Caco-2 (cell line): Measurements from ENCODE around the gene CLEC16A. TPM values are rescaled to one million over a fixed set of nuclear protein-coding genes. Genes with fewer than 3 reads are reported as not detected.

Experiments
- BruUV-seq: library from RNA; stranded (reverse); fragments of 400-500 nt; replicated peaks from 2 replicates; lab custom pipeline; 2021; lab: Mats Ljungman, UMichigan
- CTCF ChIA-PET: fragments of 300-600 bp; sonication (Branson Sonifier 250); formaldehyde crosslinking; loops from one replicate; lab custom pipeline; 2022; ENCODE audit warnings: antibody characterized with exemption; lab: Charles Lee
- POLR2A ChIA-PET: fragments of 300-600 bp; sonication (Branson Sonifier 250); formaldehyde crosslinking; loops from one replicate; lab custom pipeline; 2022; ENCODE audit warnings: antibody characterized with exemption; lab: Charles Lee
- DNase-seq, 2 experiments: peaks; one replicate each; pipeline versions ENCODE4 v3.0.0 to v3.0.0-alpha.2; 2020 to 2022
- H3K27me3 ChIP-seq: replicated peaks from 2 replicates; pipeline ENCODE4 v1.6.0; 2011; ENCODE audit warnings: low read length; ENCODE audit not compliant: control insufficient read depth, insufficient read depth
- H3K36me3 ChIP-seq: 2 replicates; pipeline ENCODE4 v1.5.1; 2011; ENCODE audit warnings: low read length; ENCODE audit not compliant: control insufficient read depth, insufficient read depth
- H3K4me1 ChIP-seq: fragments of 250-450 bp; sonication (Bioruptor Pico); 2 replicates; pipeline ENCODE4 v1.5.1; 2020; ENCODE audit warnings: mild to moderate bottlenecking
- H3K4me3 ChIP-seq: 2 replicates; pipeline ENCODE4 v1.5.1; 2011; ENCODE audit warnings: low read depth, mild to moderate bottlenecking, control low read depth, low read length
- H3K9me3 ChIP-seq: fragments of 250-450 bp; sonication (Bioruptor Pico); 2 replicates; pipeline ENCODE4 v1.5.1; 2020; ENCODE audit warnings: mild to moderate bottlenecking, moderate library complexity
- H3K27ac Mint-ChIP-seq: one replicate; pipeline ENCODE4 v1.8.0; 2022; ENCODE audit warnings: mixed read lengths; ENCODE audit not compliant: unreplicated experiment
- H3K27me3 Mint-ChIP-seq: one replicate; pipeline ENCODE4 v1.8.0; 2022; ENCODE audit warnings: mixed read lengths; ENCODE audit not compliant: insufficient read depth, unreplicated experiment
- H3K36me3 Mint-ChIP-seq: one replicate; pipeline ENCODE4 v1.8.0; 2022; ENCODE audit warnings: mild to moderate bottlenecking, mixed read lengths; ENCODE audit not compliant: insufficient read depth, unreplicated experiment
- H3K4me1 Mint-ChIP-seq: one replicate; pipeline ENCODE4 v1.8.0; 2022; ENCODE audit warnings: low read depth, mixed read lengths; ENCODE audit not compliant: unreplicated experiment
- H3K4me3 Mint-ChIP-seq: one replicate; pipeline ENCODE4 v1.8.0; 2022; ENCODE audit warnings: mild to moderate bottlenecking, moderate library complexity, mixed read lengths; ENCODE audit not compliant: unreplicated experiment
- H3K9me3 Mint-ChIP-seq: one replicate; pipeline ENCODE4 v1.8.0; 2022; ENCODE audit warnings: mixed read lengths; ENCODE audit not compliant: unreplicated experiment
- intact Hi-C: fragments of 100-400 bp; cut with micrococcal nuclease; formaldehyde crosslinking; loops from one replicate; pipeline ENCODE4 v1.10.0; 2022; ENCODE audit not compliant: unreplicated experiment
- total RNA-seq: library from RNA; stranded (reverse); gene quantifications from 2 replicates; pipeline ENCODE4 v1.2.3, GENCODE V29; 2022
- TF ChIP-seq, protein P1 (sequence below), 2 experiments: fragments of 200-600 bp in 1 of 2; IDR thresholded peaks; 1 replicate in 1 of 2; 2 replicates in 1 of 2; pipeline versions ENCODE4 v1.5.1 to v1.8.0; 2011 to 2022; ENCODE audit warnings: antibody characterized with exemption in 1 of 2, control low read depth in 1 of 2, inconsistent platforms in 1 of 2, low read depth in 1 of 2, low read length in 1 of 2, mild to moderate bottlenecking in 1 of 2, moderate library complexity in 1 of 2; ENCODE audit not compliant: insufficient read depth in 1 of 2, severe bottlenecking in 1 of 2, unreplicated experiment in 1 of 2

Gene CLEC16A
- total RNA-seq, 1 experiment from 2014 or later, result 27.0 TPM

DNA sequence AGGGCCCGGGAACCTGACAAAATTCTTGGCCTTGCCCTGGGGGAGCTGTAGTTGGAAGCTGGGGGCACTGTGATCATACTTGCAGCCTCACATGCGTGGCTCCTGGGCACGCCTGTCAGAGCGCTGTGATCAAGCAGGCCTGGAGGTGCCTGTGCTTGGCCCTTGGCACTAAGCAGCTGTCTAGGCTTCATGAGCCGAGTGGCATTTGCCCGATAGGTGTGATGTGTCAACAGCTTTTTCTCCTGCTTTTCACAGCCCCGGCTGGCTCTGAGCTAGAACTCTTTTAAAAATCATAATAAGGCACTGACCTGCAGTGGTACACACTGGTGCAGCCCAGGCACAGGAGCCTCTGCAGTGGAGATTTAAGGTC lies 197.9 kb downstream of the CLEC16A start:
- H3K4me3 ChIP-seq, result no peak overlapping the region
- no peak for DNase-seq
- peaks cover 4% of the 10 kb centered on the region for H3K36me3 Mint-ChIP-seq
- TF ChIP-seq, protein P1, sequence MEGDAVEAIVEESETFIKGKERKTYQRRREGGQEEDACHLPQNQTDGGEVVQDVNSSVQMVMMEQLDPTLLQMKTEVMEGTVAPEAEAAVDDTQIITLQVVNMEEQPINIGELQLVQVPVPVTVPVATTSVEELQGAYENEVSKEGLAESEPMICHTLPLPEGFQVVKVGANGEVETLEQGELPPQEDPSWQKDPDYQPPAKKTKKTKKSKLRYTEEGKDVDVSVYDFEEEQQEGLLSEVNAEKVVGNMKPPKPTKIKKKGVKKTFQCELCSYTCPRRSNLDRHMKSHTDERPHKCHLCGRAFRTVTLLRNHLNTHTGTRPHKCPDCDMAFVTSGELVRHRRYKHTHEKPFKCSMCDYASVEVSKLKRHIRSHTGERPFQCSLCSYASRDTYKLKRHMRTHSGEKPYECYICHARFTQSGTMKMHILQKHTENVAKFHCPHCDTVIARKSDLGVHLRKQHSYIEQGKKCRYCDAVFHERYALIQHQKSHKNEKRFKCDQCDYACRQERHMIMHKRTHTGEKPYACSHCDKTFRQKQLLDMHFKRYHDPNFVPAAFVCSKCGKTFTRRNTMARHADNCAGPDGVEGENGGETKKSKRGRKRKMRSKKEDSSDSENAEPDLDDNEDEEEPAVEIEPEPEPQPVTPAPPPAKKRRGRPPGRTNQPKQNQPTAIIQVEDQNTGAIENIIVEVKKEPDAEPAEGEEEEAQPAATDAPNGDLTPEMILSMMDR (IDR thresholded peaks at IDR 0.05; ENCODE audit: insufficient read depth in 1 of 2, low read depth in 1 of 2, low read length in 1 of 2, severe bottlenecking in 1 of 2, unreplicated experiment in 1 of 2), result no peak
- H3K9me3 Mint-ChIP-seq, result no peaks in the 10 kb centered on the region
- H3K9me3 ChIP-seq, result no peaks in the 10 kb centered on the region
- H3K4me3 Mint-ChIP-seq, result no peak overlapping the region
- ChIA-PET POLR2A (no interaction called here), CTCF (no interaction called here)
- no peak overlapping the region for H3K27ac Mint-ChIP-seq
- intact Hi-C loops, result no loop called here
- no peaks in the 10 kb centered on the region for H3K36me3 ChIP-seq
- peaks cover 21% of the 10 kb centered on the region for H3K4me1 ChIP-seq
- no peaks in the 10 kb centered on the region for H3K27me3 ChIP-seq
- H3K27me3 Mint-ChIP-seq, result no peaks in the 10 kb centered on the region
- H3K4me1 Mint-ChIP-seq, result peaks cover 20% of the 10 kb centered on the region
- no TSS peak for BruUV-seq

DNA sequence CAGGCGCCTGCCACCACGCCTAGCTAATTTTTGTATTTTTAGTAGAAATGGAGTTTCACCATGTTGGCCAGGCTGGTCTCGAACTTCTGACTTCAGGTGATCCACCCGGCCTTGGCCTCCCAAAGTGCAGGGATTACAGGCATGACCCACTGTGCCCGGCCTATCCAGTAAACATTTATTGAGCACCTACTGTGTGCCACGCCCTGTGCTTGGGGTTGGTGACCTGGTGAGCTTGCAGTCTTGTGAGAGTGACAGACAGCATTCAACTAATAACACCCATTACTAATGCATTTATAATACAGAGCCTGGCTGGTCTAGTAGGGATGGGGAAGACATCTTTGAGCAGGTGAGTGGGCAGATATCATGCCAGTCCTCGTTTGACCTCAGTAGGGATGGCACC lies 198.6 kb downstream of the CLEC16A start:
- peaks cover 17% of the 10 kb centered on the region for H3K4me1 Mint-ChIP-seq
- no peak overlapping the region for H3K4me3 ChIP-seq
- TF ChIP-seq, protein P1 (IDR thresholded peaks at IDR 0.05; ENCODE audit: insufficient read depth in 1 of 2, low read depth in 1 of 2, low read length in 1 of 2, severe bottlenecking in 1 of 2, unreplicated experiment in 1 of 2), result no peak
- peaks cover 21% of the 10 kb centered on the region for H3K4me1 ChIP-seq
- no peaks in the 10 kb centered on the region for H3K9me3 Mint-ChIP-seq
- H3K27me3 Mint-ChIP-seq, result no peaks in the 10 kb centered on the region
- no peaks in the 10 kb centered on the region for H3K9me3 ChIP-seq
- H3K4me3 Mint-ChIP-seq, result no peak overlapping the region
- intact Hi-C loops, result no loop called here
- H3K27me3 ChIP-seq, result no peaks in the 10 kb centered on the region
- no peaks in the 10 kb centered on the region for H3K36me3 ChIP-seq
- ChIA-PET POLR2A (no interaction called here), CTCF (no interaction called here)
- H3K27ac Mint-ChIP-seq, result no peak overlapping the region
- BruUV-seq, result no TSS peak
- no peak for DNase-seq
- H3K36me3 Mint-ChIP-seq, result peaks cover 4% of the 10 kb centered on the region

DNA sequence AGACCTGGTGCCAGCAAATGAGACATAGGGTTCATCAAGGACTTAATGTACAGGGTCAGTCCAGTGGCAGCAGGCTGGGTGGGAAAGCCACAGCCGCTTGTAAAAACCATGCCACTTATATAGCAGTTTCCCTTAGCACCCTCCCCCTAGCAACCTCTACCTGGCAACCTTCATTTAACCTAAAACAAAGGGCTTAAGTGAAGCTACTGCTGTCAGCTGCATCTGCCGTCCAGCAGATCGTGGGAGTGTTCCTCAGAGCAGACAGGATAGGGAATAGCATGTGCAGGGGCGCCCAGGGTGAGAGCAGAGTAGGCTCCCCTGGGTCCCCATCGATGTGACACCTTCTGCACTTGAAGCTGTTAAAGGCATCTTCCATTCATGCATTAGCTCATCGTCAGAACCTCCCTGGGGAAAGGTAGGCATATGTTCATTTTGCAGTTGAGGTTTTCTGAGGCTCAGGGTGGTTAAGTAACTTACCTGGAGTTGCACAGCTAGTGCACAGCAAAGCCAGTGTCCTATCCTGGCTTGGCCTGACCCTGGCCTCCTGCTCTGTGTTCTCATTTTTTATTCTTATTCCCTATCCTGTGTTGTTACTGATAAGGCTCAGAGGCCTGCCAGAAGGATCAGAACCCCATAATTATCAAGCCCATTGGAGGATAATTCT lies 199.1 kb downstream of the CLEC16A start:
- H3K4me3 ChIP-seq, result no peak overlapping the region
- no peak overlapping the region for H3K4me3 Mint-ChIP-seq
- peaks cover 18% of the 10 kb centered on the region for H3K4me1 ChIP-seq
- no peaks in the 10 kb centered on the region for H3K27me3 ChIP-seq
- no peak for DNase-seq
- ChIA-PET CTCF (no interaction called here), POLR2A (no interaction called here)
- peaks cover 13% of the 10 kb centered on the region for H3K4me1 Mint-ChIP-seq
- BruUV-seq, result no TSS peak
- H3K27ac Mint-ChIP-seq, result no peak overlapping the region
- H3K9me3 Mint-ChIP-seq, result no peaks in the 10 kb centered on the region
- no peaks in the 10 kb centered on the region for H3K36me3 ChIP-seq
- TF ChIP-seq, protein P1 (IDR thresholded peaks at IDR 0.05; ENCODE audit: insufficient read depth in 1 of 2, low read depth in 1 of 2, low read length in 1 of 2, severe bottlenecking in 1 of 2, unreplicated experiment in 1 of 2), result no peak
- intact Hi-C loops, result no loop called here
- no peaks in the 10 kb centered on the region for H3K27me3 Mint-ChIP-seq
- H3K9me3 ChIP-seq, result no peaks in the 10 kb centered on the region
- H3K36me3 Mint-ChIP-seq, result peaks cover 4% of the 10 kb centered on the region
